GM18511 (cell line): ENCODE measurements around the gene LSAMP.

Source experiments
- ATAC-seq: cut with Tn5 transposase; IDR thresholded peaks from one replicate; pipeline ENCODE4 v1.9.1; 2021; ENCODE audit warnings: mild to moderate bottlenecking, moderate library complexity; ENCODE audit not compliant: unreplicated experiment

The LSAMP gene

DNA sequence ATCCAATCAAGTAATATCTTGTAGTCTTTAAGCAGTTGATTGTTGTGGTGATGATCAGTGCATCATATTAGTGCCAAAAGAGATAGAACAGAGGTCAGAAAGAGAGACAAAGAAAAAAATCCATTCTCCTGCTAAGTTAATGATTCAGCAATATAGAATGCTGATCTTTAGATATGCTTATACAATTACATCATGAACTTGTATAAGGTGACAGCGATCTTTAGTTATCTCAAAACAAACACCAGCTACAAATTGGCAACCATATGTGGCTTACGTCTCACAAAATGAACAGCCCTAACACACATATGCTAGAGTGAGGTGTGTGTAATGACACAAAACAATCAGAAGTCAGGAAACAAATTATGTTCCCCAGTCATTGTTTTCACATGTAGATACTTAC lies 12.5 kb downstream of the LSAMP start:
- ATAC-seq = no peak

DNA sequence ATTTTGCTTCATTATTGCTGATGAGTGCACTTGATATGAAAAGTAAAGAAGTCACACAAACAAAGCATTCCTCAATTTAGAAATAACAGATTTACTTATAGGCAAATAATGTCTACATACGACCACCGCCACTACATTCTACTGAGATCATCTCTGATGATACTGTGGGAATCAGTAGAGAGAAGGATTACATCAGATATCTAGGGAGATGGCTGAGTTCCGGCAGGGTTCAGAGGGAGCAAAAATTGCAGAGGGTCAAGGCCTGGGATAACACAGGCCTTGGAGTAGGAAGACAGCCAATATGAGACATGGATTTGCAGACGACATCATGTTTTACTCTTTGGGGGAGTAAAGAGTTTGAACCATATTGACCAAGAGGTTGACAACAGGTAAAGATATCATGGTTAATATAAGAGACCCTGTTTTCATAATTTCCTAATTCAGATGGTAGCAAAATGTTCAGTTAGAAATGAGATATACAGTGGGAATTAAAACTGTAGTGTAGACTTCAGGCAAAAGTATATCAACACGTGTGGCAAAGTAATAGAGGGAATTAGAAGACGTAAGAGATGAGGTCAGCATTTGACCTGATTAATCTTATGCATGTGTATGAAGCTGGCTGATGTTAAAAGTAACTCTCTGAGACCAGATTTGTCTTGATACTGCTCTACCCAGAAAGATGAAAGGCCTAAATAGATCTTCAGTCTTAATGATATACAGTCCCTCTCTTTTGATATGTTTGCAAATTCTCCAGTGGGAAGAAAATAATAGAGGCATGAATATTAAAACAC lies 15.6 kb downstream of the LSAMP start:
- no peak for ATAC-seq

DNA sequence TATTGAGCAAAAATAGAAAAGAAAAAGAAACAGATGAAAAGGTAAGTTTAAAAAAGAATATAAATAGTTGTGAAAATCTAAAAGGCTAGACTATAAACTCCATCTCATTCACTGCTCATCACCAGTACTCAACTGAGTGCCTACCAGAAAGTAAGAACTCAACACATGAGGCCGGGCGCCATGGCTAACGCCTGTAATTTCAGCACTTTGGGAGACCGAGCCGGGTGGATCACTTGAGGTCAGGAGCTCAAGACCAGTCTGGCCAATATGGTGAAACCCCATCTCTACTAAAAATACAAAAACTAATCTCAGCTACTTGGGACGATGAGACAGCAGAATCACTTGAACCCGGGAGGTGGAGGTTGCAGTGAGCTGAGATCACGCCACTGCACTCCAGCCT lies 19.3 kb downstream of the LSAMP start:
- ATAC-seq = no peak

DNA sequence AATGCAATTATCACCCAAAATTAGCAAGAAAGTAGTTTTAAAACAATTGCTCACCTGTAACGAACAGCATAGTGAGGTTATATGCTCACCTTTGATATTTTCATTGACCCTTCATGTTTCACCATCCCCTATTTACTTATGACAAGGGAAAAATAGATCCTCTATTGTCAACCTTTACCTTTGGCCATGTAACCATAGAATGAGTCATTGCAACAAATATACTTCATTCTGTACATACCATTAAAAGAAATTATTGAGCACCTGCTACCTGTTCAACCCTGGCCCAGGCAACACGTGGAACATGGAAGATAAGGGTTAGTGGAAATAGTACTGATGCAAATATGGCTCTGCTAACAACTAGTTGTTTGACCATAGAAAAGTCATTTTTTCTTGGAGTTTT lies 20.2 kb downstream of the LSAMP start:
- no peak for ATAC-seq

DNA sequence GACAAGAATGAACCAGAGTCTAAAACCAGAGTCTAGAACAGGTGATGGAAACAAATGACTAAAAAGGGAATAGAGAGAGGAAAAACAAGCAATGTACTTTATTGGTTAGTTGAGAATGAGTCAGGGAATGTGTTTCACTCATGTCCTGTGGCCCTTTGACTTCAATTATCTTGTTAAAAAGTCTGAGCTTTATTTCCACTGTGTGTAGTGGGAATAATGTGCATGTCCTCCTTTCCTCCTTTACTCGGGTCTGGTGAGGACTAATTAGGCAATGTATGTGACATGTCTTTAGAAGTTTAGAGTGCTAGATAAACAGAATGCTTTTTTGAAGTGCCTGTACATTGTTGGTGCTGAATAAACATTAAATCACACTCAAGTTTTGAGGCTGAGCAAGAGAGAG lies 21.3 kb downstream of the LSAMP start:
- ATAC-seq = no peak

DNA sequence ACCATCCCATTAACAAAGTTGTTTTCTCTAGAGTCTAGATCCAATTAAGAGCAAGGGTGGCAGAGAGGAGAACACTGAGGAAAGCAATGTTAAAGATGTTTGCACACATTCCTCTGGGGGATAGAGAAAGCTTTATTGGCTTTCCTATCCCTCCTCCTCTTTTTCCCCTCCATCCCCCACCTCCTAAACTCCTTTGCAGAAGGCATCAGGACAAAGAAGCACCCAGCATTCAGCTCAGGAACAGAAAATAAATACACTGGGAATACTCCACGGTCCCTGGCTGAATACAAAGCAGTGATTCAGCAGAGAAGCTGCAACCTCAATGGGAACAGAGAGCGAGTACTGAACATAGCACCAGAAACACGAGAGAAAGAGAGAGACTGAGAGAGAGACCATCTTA lies 21.9 kb downstream of the LSAMP start:
- no peak for ATAC-seq

DNA sequence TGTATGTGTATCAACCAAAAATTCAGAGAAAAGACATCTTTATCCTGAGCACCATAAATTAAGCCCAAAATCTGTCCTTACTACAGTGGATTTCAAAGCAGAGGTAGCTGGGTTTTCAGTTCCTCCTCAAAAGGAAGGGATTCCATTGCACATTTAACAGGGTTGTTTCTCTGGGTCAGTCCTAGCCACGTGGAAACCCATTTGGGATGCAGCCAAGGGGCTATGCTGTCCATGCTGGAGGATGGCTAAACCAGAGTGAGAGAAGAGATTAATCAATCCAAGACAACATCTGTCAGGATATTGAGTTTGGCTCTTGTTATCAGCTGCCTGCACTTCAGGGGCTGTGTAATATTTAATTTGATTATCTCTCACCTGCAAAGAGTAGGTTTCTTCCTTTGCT lies 28.1 kb downstream of the LSAMP start:
- no peak for ATAC-seq

DNA sequence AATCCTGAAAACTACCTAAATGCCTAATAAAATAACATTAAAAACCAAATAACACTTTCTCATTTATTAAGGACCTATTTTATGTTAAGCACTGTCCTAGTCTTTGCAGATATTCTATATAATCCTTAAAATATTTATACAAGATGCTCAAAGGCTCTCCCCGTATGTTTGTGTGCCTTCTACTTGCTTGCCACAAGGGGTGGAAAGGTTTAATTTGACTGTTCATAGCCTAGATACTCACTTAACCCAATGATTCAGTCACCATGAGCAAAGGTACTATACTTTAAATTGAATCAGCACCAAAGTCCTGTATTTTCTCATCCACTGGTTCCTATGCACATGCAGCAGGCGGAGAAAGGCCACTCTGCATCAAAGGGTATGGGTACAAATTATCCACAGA lies 32.0 kb downstream of the LSAMP start:
- no peak for ATAC-seq

DNA sequence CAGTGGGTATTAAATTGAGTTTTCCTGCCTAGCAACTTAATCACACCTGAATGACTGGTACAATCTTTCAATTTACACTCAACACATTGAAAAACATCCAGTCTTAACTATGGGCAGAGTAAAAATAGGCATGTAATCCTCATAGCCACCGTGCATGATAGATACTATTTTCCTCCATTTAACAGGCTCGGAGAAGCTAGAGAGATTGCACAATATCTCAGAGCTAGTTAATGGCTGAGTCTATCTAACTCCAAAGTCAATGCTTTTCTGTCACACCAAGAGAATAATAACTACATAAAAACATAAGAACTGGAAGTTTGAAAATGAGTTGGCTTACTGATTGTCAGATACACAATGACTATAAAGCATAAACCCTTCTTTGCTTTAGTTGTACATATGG lies 36.8 kb downstream of the LSAMP start:
- no peak for ATAC-seq

DNA sequence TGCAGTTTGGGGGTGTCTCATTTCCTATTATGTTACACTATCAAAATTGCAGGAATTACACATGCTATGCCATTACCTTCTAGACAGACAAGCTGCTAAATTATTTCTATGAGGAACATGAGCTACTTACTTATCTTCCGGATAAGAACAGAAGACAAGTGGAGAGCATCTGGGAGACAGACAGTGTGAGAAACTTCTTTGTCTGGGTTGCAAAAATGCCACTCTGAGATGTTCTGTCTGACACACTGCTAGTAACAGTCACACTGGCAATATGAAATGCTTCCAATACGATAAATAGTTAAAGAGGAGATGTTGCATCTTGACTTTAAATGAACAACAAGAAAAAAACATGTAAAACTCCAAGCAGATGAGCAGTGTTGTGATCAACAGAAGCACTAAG lies 40.1 kb downstream of the LSAMP start:
- ATAC-seq = no peak

DNA sequence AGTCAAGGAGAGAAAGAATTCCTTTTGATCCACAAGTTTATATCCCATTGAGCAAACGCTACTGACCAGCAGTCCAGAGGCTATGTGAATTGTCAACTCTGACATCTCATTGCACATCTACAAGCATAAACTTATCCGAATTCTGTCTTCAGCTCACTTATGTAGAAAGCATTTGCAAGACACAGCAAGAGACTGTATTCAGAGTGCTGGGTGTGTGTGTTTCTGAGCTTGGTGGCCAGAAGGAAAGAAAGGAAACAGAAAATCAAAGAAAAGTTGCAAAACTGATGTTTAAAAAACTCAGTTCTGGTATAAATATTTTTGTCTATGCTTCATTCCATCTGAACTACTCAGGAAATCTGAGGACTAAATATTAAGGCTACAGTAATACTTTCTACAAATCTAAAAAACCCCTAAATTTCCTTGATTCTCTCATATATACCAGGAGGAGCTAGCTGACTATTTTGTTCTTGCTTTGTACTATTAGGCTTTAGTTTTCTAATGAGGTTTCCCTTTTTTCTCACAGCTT lies 45.5 kb downstream of the LSAMP start:
- no peak for ATAC-seq

DNA sequence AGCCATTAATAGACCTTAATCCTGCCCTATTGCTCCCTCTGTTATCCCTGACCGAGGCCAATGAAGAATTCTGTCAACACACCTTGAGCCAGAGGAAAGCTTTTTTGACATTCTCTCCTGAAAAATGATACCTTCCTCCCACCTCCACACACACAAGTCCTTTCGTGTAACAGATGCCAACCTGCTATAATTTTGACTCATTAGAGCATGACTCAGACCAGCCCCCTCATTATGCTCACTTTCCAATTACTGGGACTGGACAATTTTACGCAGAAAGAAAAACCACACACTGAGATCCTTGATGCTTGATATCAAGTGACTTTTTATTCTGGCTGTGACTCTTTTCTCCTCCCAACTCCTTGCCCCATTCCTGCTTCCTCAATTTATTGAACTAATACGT lies 50.9 kb downstream of the LSAMP start:
- no peak for ATAC-seq

DNA sequence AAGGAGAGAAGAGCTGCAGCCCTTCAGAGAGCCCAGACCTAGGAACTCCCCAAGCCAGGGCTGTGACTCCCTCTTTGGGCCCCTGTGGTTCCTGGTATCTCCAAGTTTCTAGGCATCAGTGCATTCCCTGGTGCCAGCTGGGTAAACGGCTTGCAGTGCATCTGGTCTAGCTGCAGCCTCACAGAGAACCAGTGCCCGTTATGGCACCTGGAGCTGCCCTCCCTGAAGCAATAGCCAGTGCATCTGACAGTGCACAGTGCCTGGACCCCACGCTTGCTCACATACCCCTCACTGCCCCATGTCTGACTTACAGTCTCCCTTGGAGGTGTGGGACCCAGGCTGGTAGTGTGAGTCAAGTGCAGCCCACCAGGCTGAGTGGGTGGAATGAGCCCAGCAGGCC lies 52.1 kb downstream of the LSAMP start:
- no peak for ATAC-seq

DNA sequence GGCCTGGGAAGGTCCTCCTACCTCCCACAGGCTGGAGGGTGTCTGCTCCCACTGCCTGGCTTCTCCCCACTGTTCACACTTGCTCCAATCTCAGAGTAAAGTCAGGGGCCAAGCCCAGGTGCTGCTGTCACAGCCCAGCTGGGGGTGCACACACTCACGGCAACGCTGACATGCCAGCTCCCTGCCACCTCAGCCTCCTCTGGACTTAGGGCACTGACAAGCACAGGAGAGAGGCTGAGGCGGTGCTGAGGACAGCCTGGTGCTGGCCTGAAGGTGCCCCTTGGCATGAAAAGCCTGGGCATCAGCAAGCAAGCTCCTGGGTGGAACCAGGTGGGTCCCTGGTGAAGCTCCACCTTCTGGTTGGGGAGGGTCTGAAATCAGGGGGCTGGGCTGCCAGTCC lies 53.0 kb downstream of the LSAMP start:
- no peak for ATAC-seq

DNA sequence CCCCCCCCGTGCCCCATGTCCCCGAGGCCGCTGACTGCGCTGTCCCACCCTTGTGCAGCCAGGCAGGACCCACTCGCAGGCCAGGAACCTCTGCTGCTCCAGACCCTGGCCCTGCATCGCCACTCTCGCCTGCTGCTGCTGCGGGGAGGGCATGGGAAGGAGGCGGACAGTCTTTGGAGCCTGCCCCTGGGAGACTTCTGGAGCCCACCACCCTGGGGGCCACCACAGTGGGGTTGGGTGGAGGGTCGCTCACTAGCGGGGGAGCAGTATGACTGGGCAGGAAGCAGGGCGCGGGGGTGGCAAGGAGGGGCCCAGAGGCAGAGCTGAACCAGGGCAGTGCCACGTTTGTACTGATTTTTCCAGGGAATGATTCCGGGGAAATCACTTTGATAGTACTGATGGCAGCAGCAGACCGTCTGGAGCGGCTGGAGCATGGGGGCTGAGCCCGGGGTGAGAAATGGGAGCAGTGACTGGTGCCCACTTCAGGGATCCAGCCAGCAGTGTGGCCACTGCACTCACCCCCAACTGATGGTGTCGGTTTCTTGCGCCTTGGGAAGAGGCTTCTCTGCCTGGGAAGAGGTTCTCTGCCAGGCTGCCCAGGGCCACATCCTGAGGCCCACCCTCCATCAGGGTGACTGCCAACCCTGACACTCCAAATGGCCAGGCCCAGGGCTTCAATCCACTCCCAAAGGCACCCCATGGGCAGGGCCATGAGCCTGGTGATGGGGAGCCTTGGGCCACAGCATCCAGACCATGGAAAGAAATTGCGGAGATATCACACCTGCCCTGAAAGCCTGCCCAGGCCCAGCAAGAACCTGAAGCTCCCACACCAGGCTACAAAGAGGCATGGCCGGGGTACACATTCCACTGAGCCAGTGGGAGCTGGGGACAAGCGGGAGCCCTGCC lies 53.7 kb downstream of the LSAMP start:
- no peak for ATAC-seq

DNA sequence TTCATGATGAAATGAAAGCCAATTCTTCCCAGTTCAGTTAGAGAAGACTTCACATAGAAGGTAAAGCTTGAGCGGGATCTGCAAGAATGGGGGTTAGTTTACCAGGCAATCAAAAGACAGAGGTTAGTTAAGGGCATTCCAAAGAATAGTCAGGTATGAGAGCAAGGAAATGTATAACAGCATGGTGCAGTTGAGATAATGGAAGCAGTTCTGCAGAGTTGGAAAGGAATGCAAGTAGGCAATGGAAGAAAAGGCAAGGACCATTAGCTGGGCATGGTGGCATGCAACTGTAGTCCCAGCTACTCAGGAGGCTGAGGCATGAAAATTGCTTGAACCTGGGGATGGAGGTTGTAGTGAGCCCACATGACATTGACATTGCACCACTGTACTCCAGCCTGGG lies 55.0 kb downstream of the LSAMP start:
- ATAC-seq = no peak

DNA sequence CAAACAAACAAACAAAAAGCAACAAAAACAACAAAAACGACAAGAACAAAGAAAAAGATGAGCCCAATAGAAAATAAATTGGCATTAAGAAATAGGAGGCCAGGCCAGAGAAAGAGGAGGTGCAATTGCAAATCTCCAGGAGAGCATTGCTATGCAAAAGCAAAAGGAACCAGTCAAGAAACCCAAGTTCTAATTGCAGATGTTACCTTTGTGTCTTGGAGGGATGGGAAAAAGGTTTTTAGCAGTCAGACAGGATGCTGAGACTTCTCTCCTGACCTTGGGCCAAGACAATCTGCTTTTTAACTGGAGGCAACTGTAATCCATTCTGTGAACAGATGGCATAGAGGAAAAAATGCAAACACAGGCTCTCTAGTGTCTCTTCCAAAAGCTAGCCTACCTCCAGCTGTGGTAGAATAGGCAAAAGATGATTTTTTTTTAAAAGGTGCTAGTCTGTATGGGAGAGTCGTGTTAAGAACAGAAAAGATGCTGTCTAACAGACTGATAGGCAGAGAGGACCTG lies 56.4 kb downstream of the LSAMP start:
- no peak for ATAC-seq

DNA sequence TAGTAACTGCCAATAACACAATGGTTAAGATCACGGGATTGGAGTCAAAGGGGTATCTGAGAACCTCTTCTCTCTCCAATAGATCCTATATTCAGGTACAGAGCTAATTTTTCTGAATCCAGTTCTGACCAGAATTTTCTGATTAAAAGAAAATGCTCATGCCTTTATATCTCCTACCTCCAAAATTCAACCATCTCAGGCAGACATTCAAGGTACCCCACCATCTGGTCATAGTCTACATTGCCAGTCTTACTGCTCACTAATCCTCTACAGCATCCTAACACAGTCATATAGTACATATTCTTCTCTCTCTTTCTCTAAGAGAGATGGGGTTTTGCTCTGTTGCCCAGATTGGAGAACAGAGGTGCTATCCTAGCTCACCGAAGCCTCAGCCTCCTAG lies 59.1 kb downstream of the LSAMP start:
- no peak for ATAC-seq

DNA sequence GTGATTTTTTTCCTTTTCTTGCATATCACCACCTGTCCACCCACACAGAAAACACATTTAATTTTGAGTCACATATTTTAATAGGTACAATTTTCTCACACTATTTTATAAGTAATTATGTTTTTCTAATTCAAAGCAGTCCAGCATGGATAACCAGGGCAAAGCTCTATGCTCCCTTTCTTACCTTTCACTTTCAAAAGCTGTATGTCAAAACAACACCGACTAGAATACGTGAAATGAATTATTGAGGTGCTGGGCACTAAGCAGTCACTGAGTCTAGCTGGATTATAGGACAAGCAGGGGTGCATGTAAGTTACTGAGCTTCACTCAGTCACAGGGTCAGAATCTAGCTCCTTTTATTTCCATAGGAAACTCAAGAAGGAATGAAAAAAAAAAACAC lies 60.6 kb downstream of the LSAMP start:
- no peak for ATAC-seq

DNA sequence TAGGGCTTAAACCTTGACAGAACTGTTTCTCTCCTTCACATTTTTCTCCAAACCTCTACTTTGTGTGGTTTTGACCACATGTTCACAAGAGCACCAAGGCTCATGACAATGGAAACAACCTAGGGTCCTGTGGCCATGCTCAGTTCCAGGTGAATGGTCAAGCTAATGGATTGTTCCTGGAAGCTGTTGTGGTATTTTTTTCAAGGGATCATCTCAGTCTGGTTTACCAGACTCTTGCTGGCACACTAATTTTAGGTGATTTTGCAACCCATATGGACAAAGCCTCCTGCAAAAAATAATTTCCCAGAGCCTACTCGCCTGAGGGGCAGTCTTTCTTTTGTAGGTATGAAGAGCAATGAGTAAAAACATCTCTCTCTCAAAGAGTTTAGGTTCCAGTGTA lies 67.2 kb downstream of the LSAMP start:
- ATAC-seq = no peak

DNA sequence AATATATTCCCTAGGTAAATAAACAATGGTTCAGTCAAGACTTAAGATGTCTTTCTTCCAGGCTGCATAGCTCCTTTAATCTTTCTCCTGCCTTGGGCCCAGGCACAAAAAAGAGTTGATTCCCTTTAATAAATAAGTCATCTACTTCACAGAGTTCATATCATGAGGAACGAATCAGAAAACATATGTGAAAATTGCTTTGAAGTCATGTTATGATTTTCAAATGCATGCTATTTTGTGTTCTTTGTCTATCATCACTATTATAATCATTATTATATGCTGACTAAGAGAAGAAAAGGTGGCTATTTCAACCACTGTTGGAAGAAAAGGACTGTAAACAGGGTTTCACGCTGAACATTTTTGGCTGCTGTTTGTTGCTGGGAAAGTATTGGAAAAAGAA lies 70.4 kb downstream of the LSAMP start:
- ATAC-seq = no peak
